GM19099 (cell line): Measurements from ENCODE around the gene XYLB.
A peak's percentile ranks its signal among the peaks of the same experiment; 100 is the strongest.

Experiments used
- POLR2A ChIP-seq: IDR thresholded peaks from 3 replicates; pipeline ENCODE4 v1.6.1; 2011; ENCODE audit warnings: low read depth; ENCODE audit not compliant: insufficient read length; ENCODE audit errors: extremely low read depth

Gene XYLB

GRCh38 chr3:38346587-38347410 lies at the start of gene XYLB:
Gene XYLB (plus strand): TSS chr3:38346785. CDS start chr3:38346869, 84 bp downstream.
- peak; percentile 58 for TF ChIP-seq POLR2A

GRCh38 chr3:38297537-38297936 lies 49.0 kb upstream of the XYLB start:
- no peak for TF ChIP-seq POLR2A

GRCh38 chr3:38297947-38298711 lies 48.5 kb upstream of the XYLB start:
- TF ChIP-seq POLR2A = no peak

- no peak for TF ChIP-seq POLR2A
These were observed 39.6 kb upstream of the XYLB start for GRCh38 chr3:38306941-38307340.

- TF ChIP-seq POLR2A = no peak
These were observed 39.0 kb upstream of the XYLB start for GRCh38 chr3:38307599-38307998.

GRCh38 chr3:38308456-38308855 lies 38.1 kb upstream of the XYLB start:
- TF ChIP-seq POLR2A = no peak

- no peak for TF ChIP-seq POLR2A
These were observed 35.1 kb upstream of the XYLB start for GRCh38 chr3:38311476-38311875.

- TF ChIP-seq POLR2A = no peak
These were observed 34.6 kb upstream of the XYLB start for GRCh38 chr3:38311941-38312340.

- no peak for TF ChIP-seq POLR2A
These were observed 34.2 kb upstream of the XYLB start for GRCh38 chr3:38312356-38312755.

GRCh38 chr3:38313263-38313662 lies 33.3 kb upstream of the XYLB start:
- TF ChIP-seq POLR2A = no peak

GRCh38 chr3:38313695-38314094 lies 32.9 kb upstream of the XYLB start:
- no peak for TF ChIP-seq POLR2A

GRCh38 chr3:38314112-38314763 lies 32.3 kb upstream of the XYLB start:
- TF ChIP-seq POLR2A = no peak

- TF ChIP-seq POLR2A = no peak
These were observed 31.7 kb upstream of the XYLB start for GRCh38 chr3:38314764-38315487.

- TF ChIP-seq POLR2A = no peak
These were observed 30.9 kb upstream of the XYLB start for GRCh38 chr3:38315488-38316230.

GRCh38 chr3:38316356-38317191 lies 30.0 kb upstream of the XYLB start:
- TF ChIP-seq POLR2A = no peak
